HCT116 (cell line): ENCODE measurements around the gene MRPL11. TPM values are rescaled to one million over a fixed set of nuclear protein-coding genes. Genes with fewer than 3 reads are reported as not detected.

Source experiments
- ATAC-seq: fragments of 200-7000 bp; cut with Tn5 transposase; 2 replicates; pipeline ENCODE4 v1.9.1; 2020; ENCODE audit warnings: mild to moderate bottlenecking, moderate library complexity
- BruUV-seq: library from RNA; stranded (reverse); fragments of 400-500 nt; replicated peaks from 2 replicates; lab custom pipeline; 2021; lab: Mats Ljungman, UMichigan
- CTCF ChIA-PET: fragments of 300-600 bp; sonication (Branson Sonifier 250); formaldehyde crosslinking; loops from one replicate; lab custom pipeline; 2021; ENCODE audit warnings: antibody characterized with exemption; lab: Charles Lee
- POLR2A ChIA-PET: fragments of 300-600, 350-600 bp; sonication (Branson Sonifier 250); formaldehyde crosslinking; loops from one replicate; lab custom pipeline; 2021; ENCODE audit warnings: antibody characterized with exemption; lab: Charles Lee
- RAD21 ChIA-PET, 2 experiments: fragments of 300-600 bp; sonication (Branson Sonifier 250); formaldehyde crosslinking; loops; one replicate each; lab custom pipeline; 2023; ENCODE audit warnings: low total read pairs in 2 of 2; ENCODE audit not compliant: uncharacterized antibody in 2 of 2, unreplicated experiment in 2 of 2, low non-redundant PET in 1 of 2; lab: Charles Lee
- DNase-seq: peaks from one replicate; pipeline ENCODE4 v3.0.0-alpha.2; 2010; ENCODE audit warnings: low read depth, low spot score
- H2AFZ ChIP-seq: fragments of 200-600 bp; shearing (Covaris generic), sonication (generic); 2 replicates; pipeline ENCODE4 v1.6.1; 2017; ENCODE audit warnings: low read depth, mixed run types, mixed read lengths, antibody characterized with exemption, low read length; ENCODE audit not compliant: poor library complexity, severe bottlenecking
- H3K27ac ChIP-seq: 2 replicates; pipeline ENCODE4 v1.5.1; 2012; ENCODE audit warnings: low read depth, low read length
- H3K27me3 ChIP-seq: fragments of 200-600 bp; sonication (generic); 2 replicates; pipeline ENCODE4 v1.6.1; 2016; ENCODE audit warnings: mixed run types, low read length, mixed read lengths; ENCODE audit not compliant: insufficient read depth
- H3K36me3 ChIP-seq, 2 experiments: fragments of 200-500 bp in 1 of 2; fragments of 200-600 bp in 1 of 2; sonication (Bioruptor generic) in 1 of 2; sonication (generic) in 1 of 2; 2 replicates each; pipeline versions ENCODE4 v1.5.1 to v1.6.1; 2014 to 2016; ENCODE audit warnings: low read length in 2 of 2, inconsistent platforms in 1 of 2, mixed read lengths in 1 of 2, mixed run types in 1 of 2; ENCODE audit not compliant: insufficient read depth in 2 of 2, control insufficient read depth in 1 of 2
- H3K4me1 ChIP-seq, 2 experiments: fragments of 200-600 bp in 1 of 2; sonication (generic) in 1 of 2; 2 replicates each; pipeline versions ENCODE4 v1.5.1 to v1.6.1; 2012 to 2017; ENCODE audit warnings: low read length in 2 of 2, inconsistent platforms in 1 of 2, mild to moderate bottlenecking in 1 of 2, mixed read lengths in 1 of 2, mixed run types in 1 of 2, moderate library complexity in 1 of 2; ENCODE audit not compliant: insufficient read depth in 2 of 2, control insufficient read depth in 1 of 2
- H3K4me2 ChIP-seq: fragments of 200-600 bp; sonication (generic); 2 replicates; pipeline ENCODE4 v1.6.1; 2017; ENCODE audit warnings: mixed run types, low read length, mixed read lengths
- H3K4me3 ChIP-seq, 2 experiments: fragments of 200-600 bp in 1 of 2; sonication (generic) in 1 of 2; replicated peaks in 1 of 2; 2 replicates each; pipeline ENCODE4 v1.5.1; 2011 to 2016; ENCODE audit warnings: low read length in 2 of 2, control low read depth in 1 of 2, low read depth in 1 of 2, mild to moderate bottlenecking in 1 of 2, mixed read lengths in 1 of 2, mixed run types in 1 of 2
- H3K79me2 ChIP-seq: fragments of 200-600 bp; sonication (generic); 2 replicates; pipeline ENCODE4 v1.6.1; 2017; ENCODE audit warnings: mild to moderate bottlenecking, mixed run types, low read length, moderate library complexity, mixed read lengths; ENCODE audit not compliant: insufficient read depth
- H3K9ac ChIP-seq: fragments of 200-600 bp; sonication (generic); 2 replicates; pipeline ENCODE4 v1.6.1; 2016; ENCODE audit warnings: low read length, mixed read lengths
- H3K9me2 ChIP-seq: fragments of 200-600 bp; sonication (generic), shearing (Covaris generic); 2 replicates; pipeline ENCODE4 v1.6.1; 2017; ENCODE audit warnings: mixed run types, mild to moderate bottlenecking, moderate library complexity; ENCODE audit not compliant: insufficient read depth
- H3K9me3 ChIP-seq, 2 experiments: fragments of 200-500 bp in 1 of 2; fragments of 200-600 bp in 1 of 2; sonication (Bioruptor generic) in 1 of 2; sonication (generic) in 1 of 2; 2 replicates each; pipeline ENCODE4 v1.6.1; 2014 to 2017; ENCODE audit warnings: low read length in 2 of 2, mixed read lengths in 2 of 2, inconsistent platforms in 1 of 2, low read depth in 1 of 2, mild to moderate bottlenecking in 1 of 2, mixed run types in 1 of 2, moderate library complexity in 1 of 2; ENCODE audit not compliant: control insufficient read depth in 1 of 2, insufficient read depth in 1 of 2
- H4K20me1 ChIP-seq: fragments of 200-600 bp; sonication (generic), shearing (Covaris generic); 2 replicates; pipeline ENCODE4 v1.6.1; 2017; ENCODE audit warnings: mixed run types, mild to moderate bottlenecking, moderate library complexity; ENCODE audit not compliant: insufficient read depth
- CEBPB ChIP-seq: IDR thresholded peaks from 2 replicates; pipeline ENCODE4 v1.6.1; 2012; ENCODE audit warnings: low read depth
- EGR1 ChIP-seq: IDR thresholded peaks from 2 replicates; pipeline ENCODE4 v1.6.1; 2012; ENCODE audit warnings: low read depth
- ELF1 ChIP-seq: IDR thresholded peaks from 2 replicates; pipeline ENCODE4 v1.6.1; 2012; ENCODE audit warnings: low read depth, borderline replicate concordance
- EZH2 ChIP-seq: fragments of 200-600 bp; sonication (generic); IDR thresholded peaks from 2 replicates; pipeline ENCODE4 v1.6.1; 2017; ENCODE audit warnings: antibody characterized with exemption, mixed run types
- EZH2phosphoT487 ChIP-seq: fragments of 200-600 bp; IDR thresholded peaks from 2 replicates; pipeline ENCODE4 v1.6.1; 2018; ENCODE audit warnings: antibody characterized with exemption, borderline replicate concordance
- FOSL1 ChIP-seq: IDR thresholded peaks from 2 replicates; pipeline ENCODE4 v1.6.1; 2012; ENCODE audit warnings: low read depth
- JUND ChIP-seq: IDR thresholded peaks from 2 replicates; pipeline ENCODE4 v1.6.1; 2012
- POLR2A ChIP-seq: IDR thresholded peaks from 2 replicates; pipeline ENCODE4 v1.7.0; 2011; ENCODE audit warnings: borderline replicate concordance; ENCODE audit not compliant: insufficient read depth, insufficient read length; ENCODE audit errors: extremely low read depth
- RAD21 ChIP-seq: IDR thresholded peaks from 2 replicates; pipeline ENCODE4 v1.6.1; 2012; ENCODE audit warnings: low read depth, mild to moderate bottlenecking
- SP1 ChIP-seq: IDR thresholded peaks from 2 replicates; pipeline ENCODE4 v1.6.1; 2012; ENCODE audit warnings: low read depth
- SRF ChIP-seq: IDR thresholded peaks from 2 replicates; pipeline ENCODE4 v1.6.1; 2012; ENCODE audit warnings: low read depth
- TCF7L2 ChIP-seq: IDR thresholded peaks from 2 replicates; pipeline ENCODE4 v1.7.0; 2011; ENCODE audit warnings: borderline replicate concordance, inconsistent platforms; ENCODE audit not compliant: insufficient read depth, insufficient read length; ENCODE audit errors: extremely low read depth
- YY1 ChIP-seq: IDR thresholded peaks from 2 replicates; pipeline ENCODE4 v1.6.1; 2011; ENCODE audit warnings: low read length, low read depth, moderate library complexity, mild to moderate bottlenecking; ENCODE audit not compliant: insufficient replicate concordance; ENCODE audit errors: extremely low read depth
- ZFX ChIP-seq: fragments of 450-650 bp; IDR thresholded peaks from 2 replicates; pipeline ENCODE4 v1.6.1; 2017
- ZNF274 ChIP-seq: fragments of 200-500 bp; sonication (Bioruptor generic); IDR thresholded peaks from 2 replicates; pipeline ENCODE4 v1.6.1; 2014; ENCODE audit warnings: mild to moderate bottlenecking, low read depth, low read length, inconsistent platforms
- intact Hi-C: fragments of 100-400 bp; cut with micrococcal nuclease; formaldehyde crosslinking; loops from 2 replicates; pipeline ENCODE4 v1.10.0; 2022
- total RNA-seq: library from RNA; stranded (reverse); gene quantifications from one replicate; pipeline ENCODE4 v1.2.1, GENCODE V29; 2021; ENCODE audit not compliant: unreplicated experiment
- TF ChIP-seq, protein P1 (sequence below): IDR thresholded peaks from 2 replicates; pipeline ENCODE4 v1.6.1; 2012
- TF ChIP-seq, protein P2 (sequence below): IDR thresholded peaks from 2 replicates; pipeline ENCODE4 v1.6.1; 2012
- TF ChIP-seq, protein P3 (sequence below), 3 experiments: fragments of 200-600 bp in 1 of 3; sonication (generic) in 1 of 3; IDR thresholded peaks in 2 of 3; conservative IDR thresholded peaks in 1 of 3; 2 replicates each; pipeline ENCODE4 v1.5.1; 2012 to 2017; ENCODE audit warnings: low read depth in 2 of 3, low read length in 2 of 3, antibody characterized with exemption in 1 of 3, borderline replicate concordance in 1 of 3, control low read depth in 1 of 3, mild to moderate bottlenecking in 1 of 3, mixed read lengths in 1 of 3, mixed run types in 1 of 3, moderate library complexity in 1 of 3; ENCODE audit not compliant: insufficient read depth in 1 of 3
- TF ChIP-seq, protein P4 (sequence below): IDR thresholded peaks from 2 replicates; pipeline ENCODE4 v1.6.1; 2011; ENCODE audit warnings: mild to moderate bottlenecking, low read length, moderate library complexity; ENCODE audit not compliant: insufficient replicate concordance; ENCODE audit errors: extremely low read depth

The MRPL11 gene
- total RNA-seq, 1 experiment from 2014 or later = 126 TPM

GRCh38 chr11:66438504-66439466, at the start of gene MRPL11 (continued):
- TF ChIP-seq EZH2 = no peak
- no peak for TF ChIP-seq CEBPB
- no peak for TF ChIP-seq ELF1
- TF ChIP-seq, protein P1, sequence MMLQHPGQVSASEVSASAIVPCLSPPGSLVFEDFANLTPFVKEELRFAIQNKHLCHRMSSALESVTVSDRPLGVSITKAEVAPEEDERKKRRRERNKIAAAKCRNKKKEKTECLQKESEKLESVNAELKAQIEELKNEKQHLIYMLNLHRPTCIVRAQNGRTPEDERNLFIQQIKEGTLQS = no peak
- no peak for TF ChIP-seq ZNF274
- TF ChIP-seq YY1 = peak; percentile 95
- peak; percentile 30 for TF ChIP-seq POLR2A
- TF ChIP-seq ZFX = peak; percentile 91
- TF ChIP-seq EGR1 = peak; percentile 32; the same call in 1 of the 2 replicates

GRCh38 chr11:66484806-66485380, 46.2 kb upstream of the MRPL11 start:
- H3K27me3 ChIP-seq = no peaks in the 10 kb centered on the region
- no TSS peak for BruUV-seq
- ATAC-seq (no peak), DNase-seq (no peak)
- H3K9me3 ChIP-seq = no peaks in the 10 kb centered on the region
- H3K9ac ChIP-seq = no peak overlapping the region
- peaks cover 8 to 10% of the 10 kb centered on the region in 2 experiments; a peak in 1 of 4 replicates for H3K4me1 ChIP-seq
- no peak overlapping the region for H3K27ac ChIP-seq
- CTCF ChIA-PET = interaction anchor here (1.6 kb wide), 1 partner anchor 193 kb away, joined by 4 read pairs; the partner anchor contains the start of gene RBM4B
- H3K36me3 ChIP-seq = peaks cover 0 to 8% of the 10 kb centered on the region in 2 experiments; a peak in 2 of 4 replicates
- no peaks in the 10 kb centered on the region for H3K79me2 ChIP-seq
- RAD21 ChIA-PET = no interaction called here
- H4K20me1 ChIP-seq = no peaks in the 10 kb centered on the region
- intact Hi-C loops = no loop called here
- no peaks in the 10 kb centered on the region for H3K9me2 ChIP-seq
- POLR2A ChIA-PET = no interaction called here
- H3K4me3 ChIP-seq = no peak overlapping the region
- no peak overlapping the region for H3K4me2 ChIP-seq
- H2AFZ ChIP-seq = no peak overlapping the region
- TF ChIP-seq RAD21 (no peak), SRF (no peak), POLR2A (no peak), ZFX (no peak), TCF7L2 (no peak), JUND (no peak), EZH2phosphoT487 (no peak), FOSL1 (no peak), SP1 (no peak)
- TF ChIP-seq, protein P2, sequence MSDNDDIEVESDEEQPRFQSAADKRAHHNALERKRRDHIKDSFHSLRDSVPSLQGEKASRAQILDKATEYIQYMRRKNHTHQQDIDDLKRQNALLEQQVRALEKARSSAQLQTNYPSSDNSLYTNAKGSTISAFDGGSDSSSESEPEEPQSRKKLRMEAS = no peak
- TF ChIP-seq, protein P3, sequence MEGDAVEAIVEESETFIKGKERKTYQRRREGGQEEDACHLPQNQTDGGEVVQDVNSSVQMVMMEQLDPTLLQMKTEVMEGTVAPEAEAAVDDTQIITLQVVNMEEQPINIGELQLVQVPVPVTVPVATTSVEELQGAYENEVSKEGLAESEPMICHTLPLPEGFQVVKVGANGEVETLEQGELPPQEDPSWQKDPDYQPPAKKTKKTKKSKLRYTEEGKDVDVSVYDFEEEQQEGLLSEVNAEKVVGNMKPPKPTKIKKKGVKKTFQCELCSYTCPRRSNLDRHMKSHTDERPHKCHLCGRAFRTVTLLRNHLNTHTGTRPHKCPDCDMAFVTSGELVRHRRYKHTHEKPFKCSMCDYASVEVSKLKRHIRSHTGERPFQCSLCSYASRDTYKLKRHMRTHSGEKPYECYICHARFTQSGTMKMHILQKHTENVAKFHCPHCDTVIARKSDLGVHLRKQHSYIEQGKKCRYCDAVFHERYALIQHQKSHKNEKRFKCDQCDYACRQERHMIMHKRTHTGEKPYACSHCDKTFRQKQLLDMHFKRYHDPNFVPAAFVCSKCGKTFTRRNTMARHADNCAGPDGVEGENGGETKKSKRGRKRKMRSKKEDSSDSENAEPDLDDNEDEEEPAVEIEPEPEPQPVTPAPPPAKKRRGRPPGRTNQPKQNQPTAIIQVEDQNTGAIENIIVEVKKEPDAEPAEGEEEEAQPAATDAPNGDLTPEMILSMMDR (IDR thresholded peaks at IDR 0.05 in 2 of 3, conservative IDR thresholded peaks at IDR 0.05 in 1 of 3; ENCODE audit: borderline replicate concordance in 1 of 3, insufficient read depth in 1 of 3, low read depth in 2 of 3, low read length in 2 of 3) = no peak
- TF ChIP-seq, protein P4, sequence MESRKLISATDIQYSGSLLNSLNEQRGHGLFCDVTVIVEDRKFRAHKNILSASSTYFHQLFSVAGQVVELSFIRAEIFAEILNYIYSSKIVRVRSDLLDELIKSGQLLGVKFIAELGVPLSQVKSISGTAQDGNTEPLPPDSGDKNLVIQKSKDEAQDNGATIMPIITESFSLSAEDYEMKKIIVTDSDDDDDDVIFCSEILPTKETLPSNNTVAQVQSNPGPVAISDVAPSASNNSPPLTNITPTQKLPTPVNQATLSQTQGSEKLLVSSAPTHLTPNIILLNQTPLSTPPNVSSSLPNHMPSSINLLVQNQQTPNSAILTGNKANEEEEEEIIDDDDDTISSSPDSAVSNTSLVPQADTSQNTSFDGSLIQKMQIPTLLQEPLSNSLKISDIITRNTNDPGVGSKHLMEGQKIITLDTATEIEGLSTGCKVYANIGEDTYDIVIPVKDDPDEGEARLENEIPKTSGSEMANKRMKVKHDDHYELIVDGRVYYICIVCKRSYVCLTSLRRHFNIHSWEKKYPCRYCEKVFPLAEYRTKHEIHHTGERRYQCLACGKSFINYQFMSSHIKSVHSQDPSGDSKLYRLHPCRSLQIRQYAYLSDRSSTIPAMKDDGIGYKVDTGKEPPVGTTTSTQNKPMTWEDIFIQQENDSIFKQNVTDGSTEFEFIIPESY = no peak
